GM23248 (cell line): Measurements from ENCODE around the gene EID2B.

Experiments
- EZH2 ChIP-seq: fragments of 200-600 bp; sonication (generic); IDR thresholded peaks from 2 replicates; pipeline ENCODE4 v1.6.1; 2018; ENCODE audit warnings: antibody characterized with exemption, mild to moderate bottlenecking; ENCODE audit not compliant: insufficient read depth, poor library complexity, severe bottlenecking
- EZH2phosphoT487 ChIP-seq: fragments of 200-600 bp; sonication (generic); IDR thresholded peaks from 2 replicates; pipeline ENCODE4 v1.6.1; 2018; ENCODE audit warnings: antibody characterized with exemption, moderate library complexity, mild to moderate bottlenecking, low read depth; ENCODE audit not compliant: insufficient read depth

DNA sequence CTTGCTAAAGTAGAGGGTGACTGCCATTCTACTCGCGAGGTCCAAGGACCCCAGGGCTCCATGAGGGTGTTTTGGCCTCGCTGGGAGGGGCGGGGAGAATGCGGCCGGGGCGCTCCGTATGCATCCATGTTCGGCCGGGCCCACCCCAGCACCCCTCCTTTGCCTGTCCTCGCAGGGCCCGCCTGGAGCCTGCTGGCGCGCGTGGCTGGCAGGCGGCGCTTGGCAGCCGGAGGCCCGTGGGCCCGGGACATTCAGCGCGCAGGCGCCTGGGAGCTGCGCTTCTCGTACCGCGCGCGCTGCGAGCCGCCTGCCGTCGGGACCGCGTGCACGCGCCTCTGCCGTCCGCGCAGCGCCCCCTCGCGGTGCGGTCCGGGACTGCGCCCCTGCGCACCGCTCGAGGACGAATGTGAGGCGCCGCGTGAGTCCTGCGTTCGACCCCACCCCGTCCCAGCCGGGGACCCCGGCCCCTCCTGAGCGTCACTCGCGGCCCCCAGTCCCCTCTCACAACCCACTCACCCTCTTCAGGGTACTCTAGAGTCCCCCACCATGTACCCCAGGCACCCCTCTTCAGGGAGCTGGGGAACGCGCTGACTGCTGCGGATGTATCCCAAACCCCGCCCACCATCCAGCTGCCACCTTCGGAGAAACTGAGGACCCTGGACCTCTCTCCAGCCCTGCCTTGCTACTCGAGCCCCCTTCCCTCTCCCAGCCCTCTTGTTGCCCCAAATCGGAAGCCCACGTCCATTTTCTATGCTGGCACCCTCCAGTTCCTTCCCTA lies 29.8 kb downstream of the EID2B start:
- TF ChIP-seq EZH2: no peak
- TF ChIP-seq EZH2phosphoT487: no peak
